Neural cell (in vitro differentiated cells): ENCODE data around the gene MAGI2.

Experiments used
- EZH2 ChIP-seq: fragments of 200-600, 300-800 bp; shearing (Covaris generic), sonication (generic); IDR thresholded peaks from 2 replicates; pipeline ENCODE4 v1.6.1; 2014; ENCODE audit warnings: antibody characterized with exemption, low read length, borderline replicate concordance, mild to moderate bottlenecking; ENCODE audit not compliant: insufficient read depth, poor library complexity, severe bottlenecking
- POLR2AphosphoS5 ChIP-seq: IDR thresholded peaks from 2 replicates; pipeline ENCODE4 v1.6.1; 2012
- RAD21 ChIP-seq: fragments of 450-650 bp; conservative IDR thresholded peaks from 2 replicates; pipeline ENCODE4 v1.6.1; 2014; ENCODE audit warnings: antibody characterized with exemption, mild to moderate bottlenecking, moderate library complexity
- TAF1 ChIP-seq: IDR thresholded peaks from 2 replicates; pipeline ENCODE4 v1.6.1; 2012; ENCODE audit warnings: low read depth
- TF ChIP-seq, protein P1 (sequence below): fragments of 450-650 bp; IDR thresholded peaks from 2 replicates; pipeline ENCODE4 v1.5.1; 2014; ENCODE audit warnings: antibody characterized with exemption, mild to moderate bottlenecking, moderate library complexity; ENCODE audit not compliant: poor library complexity, severe bottlenecking

- no peak for TF ChIP-seq TAF1
- TF ChIP-seq, protein P1, sequence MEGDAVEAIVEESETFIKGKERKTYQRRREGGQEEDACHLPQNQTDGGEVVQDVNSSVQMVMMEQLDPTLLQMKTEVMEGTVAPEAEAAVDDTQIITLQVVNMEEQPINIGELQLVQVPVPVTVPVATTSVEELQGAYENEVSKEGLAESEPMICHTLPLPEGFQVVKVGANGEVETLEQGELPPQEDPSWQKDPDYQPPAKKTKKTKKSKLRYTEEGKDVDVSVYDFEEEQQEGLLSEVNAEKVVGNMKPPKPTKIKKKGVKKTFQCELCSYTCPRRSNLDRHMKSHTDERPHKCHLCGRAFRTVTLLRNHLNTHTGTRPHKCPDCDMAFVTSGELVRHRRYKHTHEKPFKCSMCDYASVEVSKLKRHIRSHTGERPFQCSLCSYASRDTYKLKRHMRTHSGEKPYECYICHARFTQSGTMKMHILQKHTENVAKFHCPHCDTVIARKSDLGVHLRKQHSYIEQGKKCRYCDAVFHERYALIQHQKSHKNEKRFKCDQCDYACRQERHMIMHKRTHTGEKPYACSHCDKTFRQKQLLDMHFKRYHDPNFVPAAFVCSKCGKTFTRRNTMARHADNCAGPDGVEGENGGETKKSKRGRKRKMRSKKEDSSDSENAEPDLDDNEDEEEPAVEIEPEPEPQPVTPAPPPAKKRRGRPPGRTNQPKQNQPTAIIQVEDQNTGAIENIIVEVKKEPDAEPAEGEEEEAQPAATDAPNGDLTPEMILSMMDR, result no peak
- no peak for TF ChIP-seq EZH2
- TF ChIP-seq RAD21, result no peak
- no peak for TF ChIP-seq POLR2AphosphoS5
Measured at GRCh38 chr7:78022165-78022564, 1431.3 kb downstream of the MAGI2 start.
